B cell (primary cell): ENCODE measurements around the gene KCTD10. TPM values are rescaled to one million over a fixed set of nuclear protein-coding genes. Genes with fewer than 3 reads are reported as not detected.

ENCODE experiments used
- ATAC-seq: fragments of 200-7000 bp; cut with Tn5 transposase; one replicate; pipeline ENCODE4 v1.10.0; 2021; ENCODE audit warnings: low read depth, mild to moderate bottlenecking, moderate number of reproducible peaks, moderate library complexity
- CTCF ChIA-PET: fragments of 350-600 bp; sonication (Branson Sonifier 250); formaldehyde crosslinking; loops from one replicate; lab custom pipeline; 2021; ENCODE audit warnings: antibody characterized with exemption, inconsistent platforms; lab: Charles Lee
- POLR2A ChIA-PET: fragments of 350-600 bp; sonication (Branson Sonifier 250); formaldehyde crosslinking; loops from one replicate; lab custom pipeline; 2021; ENCODE audit warnings: antibody characterized with exemption; lab: Charles Lee
- DNase-seq: peaks from one replicate; pipeline ENCODE4 v3.0.0; 2013
- H2AFZ ChIP-seq: 2 replicates; pipeline ENCODE4 v1.6.1; 2012; ENCODE audit warnings: mild to moderate bottlenecking, low read depth, low read length; ENCODE audit not compliant: insufficient read depth, poor library complexity, severe bottlenecking
- H3K27ac ChIP-seq, 2 donors: 1 replicate in 1 of 2; 2 replicates in 1 of 2; pipeline ENCODE4 v1.5.1; 2012 to 2013; ENCODE audit warnings: low read length in 2 of 2, mild to moderate bottlenecking in 2 of 2, moderate library complexity in 1 of 2
- H3K27me3 ChIP-seq, 4 experiments: fragments of 200-600 bp in 1 of 4; sonication (generic) in 1 of 4; replicated peaks in 1 of 4; 1 replicate in 2 of 4; 2 replicates in 2 of 4; pipeline versions ENCODE4 v1.6.1 to v1.7.0; 2013 to 2016; ENCODE audit warnings: low read length in 3 of 4, mild to moderate bottlenecking in 2 of 4, mixed read lengths in 1 of 4, moderate library complexity in 1 of 4; ENCODE audit not compliant: insufficient read depth in 4 of 4, control insufficient read depth in 3 of 4; ENCODE audit errors: control extremely low read depth in 1 of 4
- H3K36me3 ChIP-seq, 2 experiments: replicated peaks in 1 of 2; 1 replicate in 1 of 2; 2 replicates in 1 of 2; pipeline versions ENCODE4 v1.6.1 to v1.7.1; 2013; ENCODE audit warnings: low read length in 1 of 2; ENCODE audit not compliant: insufficient read depth in 2 of 2, control insufficient read depth in 1 of 2; ENCODE audit errors: control extremely low read depth in 1 of 2, extremely low read depth in 1 of 2
- H3K4me1 ChIP-seq, 2 donors: fragments of 200-600 bp in 1 of 2; sonication (generic) in 1 of 2; 1 replicate in 1 of 2; 2 replicates in 1 of 2; pipeline versions ENCODE4 v1.5.1 to v1.6.1; 2013 to 2017; ENCODE audit warnings: low read length in 2 of 2; ENCODE audit not compliant: control insufficient read depth in 2 of 2, insufficient read depth in 2 of 2
- H3K4me2 ChIP-seq: replicated peaks from 2 replicates; pipeline ENCODE3; 2012; ENCODE audit warnings: mild to moderate bottlenecking, low read depth, low read length; ENCODE audit not compliant: poor library complexity, severe bottlenecking
- H3K4me3 ChIP-seq, 5 experiments: fragments of 200-600 bp in 1 of 5; sonication (generic) in 1 of 5; 1 replicate in 3 of 5; 2 replicates in 2 of 5; pipeline versions ENCODE4 v1.5.1 to v1.7.0; 2011 to 2016; ENCODE audit warnings: low read length in 4 of 5, mild to moderate bottlenecking in 4 of 5, low read depth in 2 of 5, control low read depth in 1 of 5, moderate library complexity in 1 of 5; ENCODE audit not compliant: insufficient read depth in 1 of 5; ENCODE audit errors: control extremely low read depth in 1 of 5, extremely low read depth in 1 of 5
- H3K79me2 ChIP-seq: fragments of 200-600 bp; sonication (generic); one replicate; pipeline ENCODE4 v1.6.0; 2016; ENCODE audit warnings: low read length; ENCODE audit not compliant: control insufficient read depth, insufficient read depth
- H3K9ac ChIP-seq: fragments of 200-600 bp; sonication (generic); 2 replicates; pipeline ENCODE4 v1.6.1; 2017; ENCODE audit warnings: mild to moderate bottlenecking, low read length, moderate library complexity
- H3K9me3 ChIP-seq, 3 donors: one replicate each; pipeline versions ENCODE4 v1.6.1 to v1.7.1; 2013; ENCODE audit warnings: low read length in 2 of 3; ENCODE audit not compliant: control insufficient read depth in 2 of 3, insufficient read depth in 1 of 3; ENCODE audit errors: control extremely low read depth in 1 of 3
- H4K20me1 ChIP-seq: 2 replicates; pipeline ENCODE4 v1.6.0; 2012; ENCODE audit warnings: mild to moderate bottlenecking, low read length; ENCODE audit not compliant: insufficient read depth, control insufficient read depth, poor library complexity, severe bottlenecking
- H3K27ac Mint-ChIP-seq: one replicate; pipeline ENCODE4 v1.8.0; 2021; ENCODE audit warnings: mixed read lengths
- H3K27me3 Mint-ChIP-seq: one replicate; pipeline ENCODE4 v1.8.0; 2021; ENCODE audit warnings: mixed read lengths
- H3K4me1 Mint-ChIP-seq: one replicate; pipeline ENCODE4 v1.8.0; 2021; ENCODE audit warnings: mixed read lengths
- H3K4me3 Mint-ChIP-seq: one replicate; pipeline ENCODE4 v1.8.0; 2021; ENCODE audit warnings: mixed read lengths
- H3K9me3 Mint-ChIP-seq: one replicate; pipeline ENCODE4 v1.8.0; 2022; ENCODE audit warnings: mixed read lengths; ENCODE audit not compliant: insufficient read depth
- CTCF ChIP-seq: fragments of 200-600 bp; IDR thresholded peaks from one replicate; pipeline ENCODE4 v1.8.0; 2022; ENCODE audit warnings: antibody characterized with exemption, mild to moderate bottlenecking
- EZH2 ChIP-seq: IDR thresholded peaks from 2 replicates; pipeline ENCODE4 v1.6.1; 2012; ENCODE audit warnings: borderline replicate concordance, low read depth, mild to moderate bottlenecking, moderate library complexity, low read length; ENCODE audit not compliant: insufficient read depth, poor library complexity, severe bottlenecking
- WGBS: methylation state at CpG from one replicate; pipeline ENCODE4 v1.1.5; 2013; ENCODE audit warnings: missing lambda C conversion rate; ENCODE audit not compliant: insufficient coverage; 5-methylcytosine and 5-hydroxymethylcytosine counted together
- intact Hi-C: fragments of 100-400 bp; cut with micrococcal nuclease; formaldehyde crosslinking; loops from one replicate; pipeline ENCODE4 v1.10.0; 2022
- polyA plus RNA-seq: library from polyadenylated mRNA; depleted of rRNA; stranded (reverse); fragments of >200 nt; gene quantifications from 2 replicates; pipeline ENCODE4 v1.2.3, GENCODE V29; 2012
- total RNA-seq, 2 donors: library from RNA; stranded (reverse); fragments of 120-200 nt in 1 of 2; gene quantifications; 1 replicate in 1 of 2; 2 replicates in 1 of 2; pipeline versions ENCODE4 v1.2.3 to v1.2.4, GENCODE V29; 2013 to 2022

KCTD10 gene
- total and polyA plus RNA-seq, 2 donors (not counting 1 experiment from before 2014, with no cell fraction given), result 15.4 to 30.9 TPM

- Histone ChIP-seq H4K20me1 (no peaks in the 10 kb centered on the region), H2AFZ (no peak overlapping the region), H3K9me3 (no peaks in the 10 kb centered on the region), H3K4me3 (no peak overlapping the region), H3K4me1 (peaks cover 11 to 12% of the 10 kb centered on the region in 2 donors), H3K36me3 (peaks cover 0 to 47% of the 10 kb centered on the region in 2 experiments), H3K79me2 (peaks cover 44% of the 10 kb centered on the region), H3K27me3 (no peaks in the 10 kb centered on the region), H3K4me2 (no peak overlapping the region), H3K9ac (no peak overlapping the region), H3K27ac (no peak overlapping the region)
- ChIA-PET POLR2A (no interaction called here), CTCF (no interaction called here)
- Mint-ChIP-seq H3K9me3 (no peaks in the 10 kb centered on the region), H3K27me3 (no peaks in the 10 kb centered on the region), H3K27ac (no peak overlapping the region), H3K4me3 (no peak overlapping the region), H3K4me1 (peaks cover 17% of the 10 kb centered on the region)
- TF ChIP-seq EZH2 (no peak), CTCF (no peak)
- ATAC-seq (no peak), DNase-seq (no peak)
- 100% methylated on average over 1 of the region's 2 CpGs for WGBS
- intact Hi-C loops, result no loop called here
These were observed 5.4 kb upstream of the KCTD10 start for GRCh38 chr12:109482491-109482890.

GRCh38 chr12:109481863-109482262, 4.8 kb upstream of the KCTD10 start:
- WGBS, result no CpG with 5 or more reads among the region's 1 CpG
- no peak overlapping the region for H3K27ac Mint-ChIP-seq
- TF ChIP-seq EZH2, result no peak
- TF ChIP-seq CTCF, result no peak
- H4K20me1 ChIP-seq, result no peaks in the 10 kb centered on the region
- no peaks in the 10 kb centered on the region for H3K27me3 ChIP-seq
- H3K27ac ChIP-seq, result no peak overlapping the region
- ChIA-PET POLR2A (no interaction called here), CTCF (no interaction called here)
- H3K4me1 ChIP-seq, result peaks cover 11 to 12% of the 10 kb centered on the region in 2 donors
- intact Hi-C loops, result no loop called here
- ATAC-seq (no peak), DNase-seq (no peak)
- no peak overlapping the region for H2AFZ ChIP-seq
- H3K4me2 ChIP-seq, result no peak overlapping the region
- no peaks in the 10 kb centered on the region for H3K9me3 ChIP-seq
- H3K4me3 ChIP-seq, result no peak overlapping the region
- no peaks in the 10 kb centered on the region for H3K9me3 Mint-ChIP-seq
- no peaks in the 10 kb centered on the region for H3K27me3 Mint-ChIP-seq
- peaks cover 0 to 41% of the 10 kb centered on the region in 2 experiments for H3K36me3 ChIP-seq
- peaks cover 51% of the 10 kb centered on the region for H3K79me2 ChIP-seq
- peaks cover 23% of the 10 kb centered on the region for H3K4me1 Mint-ChIP-seq
- H3K9ac ChIP-seq, result no peak overlapping the region
- H3K4me3 Mint-ChIP-seq, result no peak overlapping the region
